NCI-H2081 (cell line): ENCODE data around the gene SLC2A5.
"Not testable (repeated sequence)": the region's sequence is repeated elsewhere in the genome, so short reads cannot be mapped to it uniquely, and the experiment has no call there.

Source experiments
- DNase-seq, 2 experiments: peaks; one replicate each; lab custom pipeline; 2025; lab: John Stamatoyannopoulos, UW

The SLC2A5 gene

GRCh38 chr1:9033363-9033762, 36.1 kb downstream of the SLC2A5 start:
- no peak for DNase-seq

DNA sequence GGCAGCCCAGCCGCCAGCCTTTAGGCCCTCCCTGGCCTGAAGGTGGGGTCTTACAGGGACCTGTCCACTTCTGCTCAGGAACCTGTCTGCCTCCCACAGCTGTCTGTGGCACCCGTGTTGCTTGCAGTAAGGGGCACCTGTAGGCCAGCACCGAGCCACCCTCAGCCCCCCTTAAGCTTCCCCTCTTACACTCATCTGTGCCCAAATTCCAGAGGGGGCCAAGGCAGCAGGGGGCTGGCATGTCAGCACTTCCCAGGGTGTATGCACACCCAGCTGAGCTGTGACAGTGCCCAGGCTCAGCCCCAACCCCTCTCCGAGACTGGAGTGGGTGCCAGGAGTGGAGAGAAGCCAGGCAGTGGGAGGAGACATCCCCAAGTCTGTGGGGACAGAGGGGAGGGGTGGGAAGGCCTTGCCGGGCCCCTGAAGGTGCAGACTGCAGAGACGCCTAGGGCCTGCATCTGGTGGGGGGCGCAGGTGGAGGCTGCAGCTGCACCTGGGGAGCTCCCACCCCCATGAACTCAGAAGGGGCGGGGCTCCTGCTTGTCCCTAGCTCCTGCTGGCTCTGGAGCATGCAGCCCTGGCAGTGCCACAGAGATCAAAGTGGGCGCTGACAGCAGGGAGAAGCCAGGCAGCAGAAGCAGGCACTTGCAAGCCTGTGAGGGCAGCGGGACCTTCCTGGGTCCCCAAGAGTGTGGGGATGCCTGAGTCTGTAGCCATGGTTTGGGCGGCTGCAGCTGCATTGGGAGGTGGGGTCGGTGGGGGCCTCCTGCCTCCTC, 37.8 kb downstream of the SLC2A5 start:
- no peak for DNase-seq

- not testable (repeated sequence) for DNase-seq
Observed at GRCh38 chr1:9031077-9031476, 38.4 kb downstream of the SLC2A5 start.

GRCh38 chr1:9028921-9029705, 40.3 kb downstream of the SLC2A5 start:
- DNase-seq: no peak

DNA sequence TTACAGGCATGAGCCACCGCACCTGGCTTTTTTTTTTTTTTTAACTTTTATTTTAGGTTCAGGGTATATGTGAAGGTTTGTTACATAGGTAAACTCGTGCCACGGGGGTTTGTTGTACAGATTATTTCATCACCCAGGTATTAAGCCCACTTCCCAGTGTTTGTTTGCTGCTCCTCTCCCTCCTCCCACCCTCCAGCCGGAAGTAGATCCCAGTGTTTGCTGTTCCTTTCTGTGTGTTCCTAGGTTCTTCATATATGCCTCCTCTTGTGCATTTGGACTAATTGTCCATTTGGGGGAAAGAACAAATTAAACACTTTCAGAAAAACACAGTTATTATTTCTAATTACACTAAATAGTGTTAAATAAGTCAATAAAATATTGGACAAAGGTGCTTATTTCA, 42.1 kb downstream of the SLC2A5 start:
- no peak for DNase-seq

GRCh38 chr1:9025449-9025848, 44.0 kb downstream of the SLC2A5 start:
- no peak for DNase-seq

- DNase-seq: no peak
Observed at GRCh38 chr1:9024837-9025236, 44.6 kb downstream of the SLC2A5 start.

DNA sequence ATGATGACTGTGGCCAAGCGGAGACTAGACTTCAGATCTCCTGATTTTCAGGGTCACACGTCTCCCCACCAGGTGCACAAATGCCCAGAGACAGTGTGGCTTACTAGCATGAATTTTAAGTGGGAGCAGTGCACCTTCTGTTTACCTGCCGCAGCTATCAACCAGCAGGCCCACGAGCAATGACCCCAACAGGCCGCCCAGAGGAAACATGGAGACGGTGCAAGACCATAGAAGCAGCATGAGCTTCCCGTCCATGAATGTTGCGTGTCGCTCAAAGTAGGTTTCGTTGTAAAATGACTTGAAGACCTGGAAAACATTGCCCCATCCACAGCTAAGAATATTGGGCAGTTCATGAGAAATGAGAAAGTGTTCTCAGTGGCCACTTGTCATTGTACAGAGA, 46.7 kb downstream of the SLC2A5 start:
- no peak for DNase-seq

DNA sequence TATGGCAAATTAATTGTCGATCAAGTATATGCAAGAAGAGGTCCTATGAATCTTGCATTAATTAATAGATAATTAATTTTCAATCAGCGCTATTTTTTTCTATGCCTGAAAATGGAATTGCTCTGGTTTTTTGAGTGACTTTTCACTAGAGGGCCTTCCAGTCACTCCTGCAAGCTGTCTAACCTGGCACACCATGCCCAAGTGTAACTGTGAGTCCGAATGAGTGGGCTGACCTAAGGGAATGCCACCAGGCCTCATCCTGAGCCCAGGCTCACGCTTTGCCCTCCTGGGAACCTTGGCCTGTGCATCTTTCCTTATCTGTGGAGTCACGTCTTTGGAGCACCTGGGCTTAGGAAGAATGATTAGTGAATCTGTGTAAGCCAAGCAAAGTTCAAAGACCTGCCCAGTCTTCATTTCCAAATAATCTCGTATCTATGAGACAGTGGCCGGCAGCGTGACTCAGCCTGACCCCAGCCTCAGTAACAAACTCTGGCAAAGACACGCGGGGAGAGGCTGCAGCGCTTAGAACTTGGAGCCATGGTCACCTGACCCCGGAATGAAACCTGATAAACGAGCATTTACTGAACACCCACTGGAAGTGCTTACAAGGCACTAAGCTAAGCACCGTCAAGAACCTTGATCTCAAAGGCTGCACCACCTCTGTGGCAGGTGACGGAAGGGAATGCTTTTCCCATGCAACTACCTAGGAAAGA, 47.3 kb downstream of the SLC2A5 start:
- DNase-seq: not testable (repeated sequence)

- no peak for DNase-seq
Observed at GRCh38 chr1:9020305-9020704, 49.1 kb downstream of the SLC2A5 start.

DNA sequence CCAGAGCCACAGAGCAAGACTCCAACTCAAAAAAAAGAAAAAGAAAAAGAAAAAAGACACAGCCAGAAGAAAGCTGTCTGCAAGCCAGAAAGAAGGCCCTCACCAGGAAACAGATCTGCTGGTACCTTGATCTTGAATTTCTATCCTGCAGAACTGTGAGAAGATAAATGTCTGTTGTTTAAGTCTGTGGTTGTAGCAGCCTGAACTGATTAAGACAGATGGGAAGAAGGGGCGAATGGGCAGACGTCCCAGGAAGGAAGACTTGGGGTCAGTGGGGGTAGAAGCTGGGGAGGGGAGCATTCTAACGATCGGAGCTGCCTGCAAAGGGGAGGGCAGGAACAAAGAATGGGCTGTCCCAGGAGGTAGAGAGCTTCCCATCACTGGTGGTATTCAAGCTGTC, 49.5 kb downstream of the SLC2A5 start:
- no peak for DNase-seq

GRCh38 chr1:9018333-9018732, 51.1 kb downstream of the SLC2A5 start:
- DNase-seq: no peak

- no peak for DNase-seq
Observed at GRCh38 chr1:9016455-9016854, 53.0 kb downstream of the SLC2A5 start.

DNA sequence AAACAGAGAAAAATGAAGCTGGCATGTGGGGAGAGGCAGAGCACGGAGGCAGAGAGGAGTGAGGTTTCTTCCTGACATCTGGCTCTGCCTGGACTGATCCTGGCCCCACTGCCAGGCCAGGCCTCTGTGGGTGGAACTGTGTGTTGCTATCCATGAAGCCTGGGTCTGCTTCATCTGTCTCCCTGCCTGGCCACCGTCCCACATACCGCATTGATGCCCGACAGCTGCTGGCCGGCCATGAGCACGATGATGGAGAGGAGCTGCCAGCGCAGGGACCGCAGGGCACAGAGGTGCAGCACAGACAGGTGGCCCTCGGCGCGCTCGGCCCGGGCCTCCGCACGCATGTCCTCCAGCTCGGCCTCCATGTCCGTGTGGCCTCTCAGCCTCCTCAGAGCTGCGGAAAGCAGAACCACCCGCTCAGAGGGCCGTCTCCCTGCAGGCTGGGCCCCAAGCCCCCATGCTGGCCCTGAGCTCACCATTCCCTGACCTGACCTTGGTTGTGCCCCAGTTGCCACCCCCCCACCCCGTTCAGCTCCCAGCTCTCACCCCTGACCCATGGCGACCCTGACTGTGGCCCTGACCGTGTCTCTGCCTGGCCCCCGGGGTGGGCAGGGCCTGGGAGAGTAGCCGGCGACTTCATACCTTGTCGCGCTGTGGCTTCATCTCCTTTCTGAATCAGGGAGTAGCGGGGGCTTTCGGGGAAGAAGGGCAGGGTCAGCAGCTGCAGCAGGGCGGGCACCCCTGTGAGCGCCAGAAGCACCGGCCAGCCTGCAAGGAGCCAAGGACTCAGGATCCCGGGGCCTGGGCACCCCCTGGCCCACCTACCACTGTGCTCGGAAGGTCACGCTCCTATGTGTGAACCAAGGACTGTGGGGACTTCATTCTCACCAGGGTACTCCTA, 54.7 kb downstream of the SLC2A5 start:
- no peak for DNase-seq

DNA sequence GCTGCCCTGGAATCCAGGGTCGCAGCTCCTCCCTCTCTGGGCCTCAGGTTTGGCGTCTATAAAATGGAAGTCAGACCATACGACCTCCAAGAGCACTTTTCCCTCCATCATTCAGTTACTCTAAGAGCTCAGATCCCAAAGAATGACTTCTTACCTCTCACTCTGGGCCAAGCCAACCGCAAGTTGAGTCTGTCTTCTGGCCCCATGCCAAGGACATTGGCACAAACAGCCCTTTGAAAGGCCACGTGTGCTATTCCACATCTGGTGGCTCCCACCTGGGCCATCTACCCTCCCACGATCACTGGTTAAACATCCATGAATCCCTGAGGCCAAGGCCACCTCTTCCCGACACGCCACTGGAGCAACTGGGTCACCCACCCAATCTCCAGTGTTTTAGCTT, 55.6 kb downstream of the SLC2A5 start:
- no peak for DNase-seq

GRCh38 chr1:9010781-9011323, 58.6 kb downstream of the SLC2A5 start:
- no peak for DNase-seq

DNA sequence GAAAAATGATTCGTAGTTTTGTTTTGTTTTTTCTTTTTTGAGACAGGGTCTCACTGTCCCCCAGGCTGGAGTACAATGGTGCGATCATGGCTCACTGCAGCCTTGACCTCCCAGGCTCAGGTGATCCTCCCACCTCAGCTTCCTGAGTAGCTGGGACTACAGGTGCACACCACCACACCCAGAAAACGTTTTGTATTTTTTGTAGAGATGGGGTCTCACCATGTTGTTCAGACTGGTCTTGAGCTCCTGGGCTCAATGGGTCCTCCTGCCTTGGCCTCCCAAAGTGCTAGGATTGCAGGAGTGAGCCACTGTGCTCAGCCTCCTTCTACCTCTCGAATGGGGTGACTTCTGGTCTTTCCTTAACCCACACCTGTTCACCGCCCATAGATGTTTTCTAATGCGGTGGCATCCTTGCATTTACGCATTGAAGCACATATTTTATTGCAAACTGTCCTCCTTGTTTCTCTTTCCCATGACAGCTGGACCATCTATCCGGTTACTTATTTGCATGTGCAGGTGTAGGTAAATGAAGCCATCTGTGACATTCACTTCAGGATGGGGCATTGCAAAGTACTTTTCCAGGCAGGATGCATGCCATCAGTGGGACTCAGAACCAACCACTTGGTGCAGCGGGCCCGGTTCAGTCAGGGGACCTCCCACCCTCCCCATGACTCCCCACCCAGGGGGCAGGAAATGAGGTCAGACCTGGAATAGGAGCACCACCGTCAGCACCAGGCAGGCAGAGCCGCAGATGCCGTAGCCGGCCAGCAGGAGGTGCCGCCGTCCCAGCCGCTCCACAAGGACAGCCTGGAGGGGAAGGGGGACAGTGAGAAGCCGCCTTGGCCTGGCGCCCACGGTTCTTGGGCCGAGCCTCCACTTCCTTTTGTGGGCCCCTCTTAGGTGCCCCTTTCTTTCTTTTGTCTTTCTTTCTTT, 59.7 kb downstream of the SLC2A5 start:
- no peak for DNase-seq

DNA sequence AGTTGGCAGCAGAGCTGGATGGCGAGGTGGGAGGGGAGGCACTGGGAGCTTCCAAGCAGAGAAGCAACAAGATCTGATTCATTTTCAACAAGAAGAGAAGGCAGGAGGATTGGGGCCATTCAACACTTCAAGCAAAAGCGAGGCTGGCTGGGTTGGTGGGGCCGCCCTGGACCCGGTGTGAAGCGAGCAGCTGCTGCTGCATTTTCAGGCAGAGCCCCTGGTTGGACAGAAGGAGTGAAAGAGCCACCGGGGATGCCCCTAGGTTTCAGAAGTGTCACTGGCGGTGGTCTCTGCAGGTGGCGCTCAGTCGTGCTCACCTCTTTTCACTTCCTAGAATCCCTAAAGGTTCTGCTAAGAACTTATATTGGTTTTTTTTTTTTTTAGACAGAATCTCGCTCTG, 61.2 kb downstream of the SLC2A5 start:
- DNase-seq: no peak

DNA sequence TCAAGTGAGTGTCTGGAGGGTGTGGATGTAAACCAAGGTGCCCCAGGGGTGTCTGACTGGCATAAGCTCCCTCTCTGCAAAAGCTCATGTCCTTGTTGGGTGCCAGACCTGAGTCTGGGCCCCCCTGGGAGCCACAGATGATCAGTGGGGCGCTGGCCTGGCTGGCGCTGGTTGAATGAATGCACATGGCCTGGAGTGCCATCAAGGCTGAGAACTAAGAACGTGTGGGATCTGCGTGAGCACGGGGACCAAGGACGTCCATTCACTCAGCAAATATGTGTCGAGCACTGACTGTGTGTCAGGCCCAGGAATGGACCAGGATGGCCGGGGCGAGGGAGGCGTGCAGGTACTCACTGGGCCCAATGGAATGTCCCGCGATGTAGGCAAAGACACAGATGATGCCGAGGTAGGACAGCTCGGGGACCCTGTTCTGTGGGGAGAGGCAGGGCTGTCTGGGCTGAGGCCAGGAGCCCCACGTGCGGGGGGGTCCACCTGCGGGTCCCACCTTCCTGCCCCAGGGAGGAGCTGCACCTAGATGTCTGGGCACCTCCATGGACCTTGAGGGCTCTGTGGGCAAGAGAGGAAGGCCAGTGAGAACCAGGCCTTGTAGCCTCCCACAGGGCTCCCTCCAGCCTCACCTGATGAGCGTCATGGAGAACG, 62.3 kb downstream of the SLC2A5 start:
- no peak for DNase-seq

GRCh38 chr1:9005395-9005708, 64.1 kb downstream of the SLC2A5 start:
- no peak for DNase-seq
